ENCODE measurements around the gene VPS37B.

VPS37B gene

DNA sequence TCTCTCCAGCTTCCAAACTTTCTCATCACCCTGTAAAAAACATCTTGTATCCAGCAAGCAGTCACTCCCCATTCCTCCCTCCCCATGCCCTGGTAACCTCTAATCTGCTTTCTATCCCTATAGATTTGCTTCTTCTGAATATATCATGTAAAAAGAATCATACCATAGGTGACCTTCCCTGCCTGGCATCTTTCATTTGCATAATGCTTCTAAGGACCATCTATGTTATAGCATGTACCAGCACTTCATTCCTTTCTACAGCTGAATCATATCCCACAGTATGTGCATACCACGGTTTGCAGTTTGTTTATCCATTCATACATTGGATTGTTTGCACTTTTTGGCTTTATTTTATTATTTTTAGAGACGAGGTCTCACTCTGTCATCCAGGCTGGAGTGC, 22.9 kb upstream of the VPS37B start:
- Histone ChIP-seq H3K18ac (ENCODE audit: low read length) (no peak overlapping the region), H3K4me1 (ENCODE audit: control insufficient read depth in 1 of 2, insufficient read depth in 2 of 2, low read length in 2 of 2) (peaks cover 6 to 14% of the 10 kb centered on the region in 2 experiments), H2BK120ac (ENCODE audit: insufficient read depth, low read length, poor library complexity) (no peak overlapping the region), H2BK5ac (ENCODE audit: low read depth, low read length, poor library complexity) (no peak overlapping the region), H4K91ac (ENCODE audit: low read depth, low read length) (no peak overlapping the region), H3K27ac (ENCODE audit: low read depth, low read length) (no peak overlapping the region), H3K79me2 (ENCODE audit: control insufficient read depth, insufficient read depth, low read length, poor library complexity) (no peaks in the 10 kb centered on the region), H2AFZ (ENCODE audit: insufficient read depth, low read length, poor library complexity) (no peak overlapping the region), H3K14ac (ENCODE audit: low read length) (no peak overlapping the region), H3K23ac (ENCODE audit: low read length) (no peak overlapping the region), H3K4me3 (ENCODE audit: low read depth, low read length) (no peak overlapping the region), H3K4me2 (ENCODE audit: low read length) (no peak overlapping the region), H4K12ac (ENCODE audit: low read depth, low read length) (no peak overlapping the region), H3K27me3 (ENCODE audit: insufficient read depth, low read length) (no peaks in the 10 kb centered on the region), H3K4ac (ENCODE audit: low read depth, low read length) (no peak overlapping the region), H3K9me3 (ENCODE audit: insufficient read depth, low read depth, low read length) (peaks cover under 1% of the 10 kb centered on the region), H3K9ac (ENCODE audit: low read length) (no peak overlapping the region), H2BK12ac (ENCODE audit: low read length) (no peak overlapping the region), H3K36me3 (ENCODE audit: control insufficient read depth in 1 of 2, insufficient read depth in 2 of 2, low read length in 2 of 2) (no peaks in the 10 kb centered on the region), H3K79me1 (ENCODE audit: low read length) (peaks cover 5% of the 10 kb centered on the region), H4K8ac (ENCODE audit: low read depth, low read length) (no peak overlapping the region), H2AK5ac (ENCODE audit: low read length) (no peak overlapping the region)
- peak; percentile 90 to 94 for DNase-seq
- WGBS (ENCODE audit: extremely low coverage, insufficient coverage, insufficient read length), result no CpG with 5 or more reads among the region's 2 CpGs

DNA sequence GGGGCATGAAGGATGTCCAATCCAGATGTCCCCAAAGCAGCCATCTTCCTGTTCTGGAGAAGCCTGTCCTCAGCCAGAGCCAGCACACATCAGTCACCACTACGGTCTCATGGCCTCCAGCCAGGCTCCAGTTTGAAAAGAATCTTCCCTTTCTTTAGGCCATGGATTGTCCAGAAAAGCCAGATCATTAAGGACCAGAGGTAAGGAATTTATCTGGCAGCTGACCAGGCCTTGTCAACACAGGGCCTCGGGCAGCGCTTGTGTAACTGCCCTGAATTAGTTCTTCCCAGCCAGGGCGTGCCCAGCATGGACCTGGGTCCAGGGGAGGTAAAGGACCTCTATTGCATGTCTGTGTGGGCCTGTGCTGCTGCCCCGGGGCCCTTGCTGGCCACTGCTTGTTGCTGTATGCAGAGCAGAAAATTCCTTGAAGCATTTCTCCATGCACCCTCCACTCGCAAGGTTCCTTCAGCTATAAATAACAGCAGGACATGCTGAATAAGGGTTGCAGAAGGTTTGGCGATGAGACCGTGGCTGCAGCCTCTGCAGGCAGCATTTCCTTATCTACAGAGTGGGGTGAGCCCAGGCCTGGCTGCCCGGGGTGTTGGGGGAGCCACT, 21.7 kb upstream of the VPS37B start:
- Histone ChIP-seq H3K27me3 (ENCODE audit: insufficient read depth, low read length) (no peaks in the 10 kb centered on the region), H3K27ac (ENCODE audit: low read depth, low read length) (peak overlapping the region; percentile 73), H3K23ac (ENCODE audit: low read length) (no peak overlapping the region), H3K36me3 (ENCODE audit: control insufficient read depth in 1 of 2, insufficient read depth in 2 of 2, low read length in 2 of 2) (no peaks in the 10 kb centered on the region), H3K9ac (ENCODE audit: low read length) (no peak overlapping the region), H2BK12ac (ENCODE audit: low read length) (peak overlapping the region; percentile 72), H3K9me3 (ENCODE audit: insufficient read depth, low read depth, low read length) (peaks cover 1% of the 10 kb centered on the region), H3K4ac (ENCODE audit: low read depth, low read length) (no peak overlapping the region), H3K4me2 (ENCODE audit: low read length) (no peak overlapping the region), H2BK5ac (ENCODE audit: low read depth, low read length, poor library complexity) (peak overlapping the region; percentile 23), H3K4me3 (ENCODE audit: low read depth, low read length) (no peak overlapping the region), H3K79me2 (ENCODE audit: control insufficient read depth, insufficient read depth, low read length, poor library complexity) (no peaks in the 10 kb centered on the region), H4K12ac (ENCODE audit: low read depth, low read length) (no peak overlapping the region), H3K18ac (ENCODE audit: low read length) (peak overlapping the region; percentile 22), H2BK120ac (ENCODE audit: insufficient read depth, low read length, poor library complexity) (peak overlapping the region; percentile 9), H3K14ac (ENCODE audit: low read length) (peak overlapping the region; percentile 23), H3K79me1 (ENCODE audit: low read length) (peaks cover 5% of the 10 kb centered on the region), H2AFZ (ENCODE audit: insufficient read depth, low read length, poor library complexity) (no peak overlapping the region), H3K4me1 (ENCODE audit: control insufficient read depth in 1 of 2, insufficient read depth in 2 of 2, low read length in 2 of 2) (peaks cover 6 to 14% of the 10 kb centered on the region in 2 experiments), H4K91ac (ENCODE audit: low read depth, low read length) (peak overlapping the region; percentile 62), H2AK5ac (ENCODE audit: low read length) (no peak overlapping the region), H4K8ac (ENCODE audit: low read depth, low read length) (peak overlapping the region; percentile 33)
- DNase-seq, result peak; percentile 99 to 100
- no CpG with 5 or more reads among the region's 9 CpGs for WGBS (ENCODE audit: extremely low coverage, insufficient coverage, insufficient read length)

DNA sequence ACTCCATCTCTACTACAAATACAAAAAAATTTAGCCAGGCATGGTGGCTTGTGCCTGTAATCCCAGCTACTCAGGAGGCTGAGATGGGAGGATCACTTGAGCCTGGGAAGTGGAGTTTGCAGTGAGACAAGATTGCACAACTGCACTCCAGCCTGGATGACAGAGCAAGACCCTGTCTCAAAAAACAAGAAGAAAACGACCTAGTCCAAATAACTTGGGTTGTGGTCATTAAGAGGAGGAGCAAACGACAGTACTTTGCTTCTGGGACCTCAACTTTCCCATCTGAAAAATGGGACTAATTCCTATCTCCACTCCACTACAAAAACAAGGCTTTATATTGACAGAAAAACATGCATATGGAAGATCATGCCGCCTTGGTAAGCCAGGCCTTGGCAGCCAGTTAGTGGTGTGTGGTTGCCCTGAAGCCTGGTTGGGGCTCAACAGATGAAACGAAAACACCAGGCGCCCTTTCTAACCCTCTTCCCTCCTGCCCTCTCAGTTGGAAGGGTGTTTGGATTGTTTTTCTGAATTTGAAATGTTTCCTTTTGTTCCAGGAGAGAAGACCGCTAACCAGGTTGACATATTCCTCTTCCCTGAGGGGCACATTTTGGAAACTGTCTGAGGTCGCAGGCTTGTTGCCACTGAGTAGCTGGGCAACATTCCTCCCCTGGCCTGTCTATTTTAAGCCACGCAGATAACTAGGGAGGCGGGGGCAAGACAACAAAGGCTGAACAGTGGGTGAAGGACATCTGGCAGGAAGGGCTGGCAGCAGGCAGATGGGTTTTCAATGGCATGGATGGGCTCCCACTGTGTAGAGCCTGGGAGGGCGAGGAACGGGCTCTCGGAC, 13.7 kb upstream of the VPS37B start:
- no peaks in the 10 kb centered on the region for H3K36me3 ChIP-seq (ENCODE audit: control insufficient read depth in 1 of 2, insufficient read depth in 2 of 2, low read length in 2 of 2)

DNA sequence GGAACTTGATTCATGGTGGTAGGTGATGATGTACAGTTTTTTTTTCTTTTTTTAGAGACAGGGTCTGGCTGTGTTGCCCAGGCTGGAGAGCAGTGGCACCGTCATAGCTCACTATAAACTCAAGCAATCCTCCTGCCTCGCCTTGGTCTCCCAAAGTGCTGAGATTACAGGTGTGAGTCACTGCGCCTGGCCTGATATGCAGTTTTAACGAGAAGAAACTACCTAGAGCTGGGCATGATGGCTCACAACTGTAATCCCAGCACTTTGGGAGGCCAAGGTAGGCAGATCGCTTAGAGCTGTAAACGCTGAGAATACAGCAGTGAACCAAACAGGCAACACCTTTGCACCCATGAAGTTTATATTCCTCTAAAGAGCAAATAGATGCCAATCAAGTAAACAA, 13.0 kb upstream of the VPS37B start:
- H3K14ac ChIP-seq (ENCODE audit: low read length), result no peak overlapping the region
- no peak overlapping the region for H3K27ac ChIP-seq (ENCODE audit: low read depth, low read length)
- H3K4me2 ChIP-seq (ENCODE audit: low read length), result no peak overlapping the region
- WGBS (ENCODE audit: extremely low coverage, insufficient coverage, insufficient read length), result no CpG with 5 or more reads among the region's 6 CpGs
- no peaks in the 10 kb centered on the region for H3K27me3 ChIP-seq (ENCODE audit: insufficient read depth, low read length)
- no peak overlapping the region for H2BK120ac ChIP-seq (ENCODE audit: insufficient read depth, low read length, poor library complexity)
- DNase-seq, result peak; percentile 65 to 71
- H3K23ac ChIP-seq (ENCODE audit: low read length), result no peak overlapping the region
- H3K9ac ChIP-seq (ENCODE audit: low read length), result no peak overlapping the region
- H3K18ac ChIP-seq (ENCODE audit: low read length), result no peak overlapping the region
- no peak overlapping the region for H4K12ac ChIP-seq (ENCODE audit: low read depth, low read length)
- peaks cover 6 to 7% of the 10 kb centered on the region in 2 experiments for H3K4me1 ChIP-seq (ENCODE audit: control insufficient read depth in 1 of 2, insufficient read depth in 2 of 2, low read length in 2 of 2)
- no peak overlapping the region for H3K4ac ChIP-seq (ENCODE audit: low read depth, low read length)
- H2BK5ac ChIP-seq (ENCODE audit: low read depth, low read length, poor library complexity), result no peak overlapping the region
- no peak overlapping the region for H4K8ac ChIP-seq (ENCODE audit: low read depth, low read length)
- no peak overlapping the region for H2AK5ac ChIP-seq (ENCODE audit: low read length)
- H3K79me2 ChIP-seq (ENCODE audit: control insufficient read depth, insufficient read depth, low read length, poor library complexity), result no peaks in the 10 kb centered on the region
- no peak overlapping the region for H2BK12ac ChIP-seq (ENCODE audit: low read length)
- no peaks in the 10 kb centered on the region for H3K79me1 ChIP-seq (ENCODE audit: low read length)
- H3K36me3 ChIP-seq (ENCODE audit: control insufficient read depth in 1 of 2, insufficient read depth in 2 of 2, low read length in 2 of 2), result no peaks in the 10 kb centered on the region
- no peak overlapping the region for H3K4me3 ChIP-seq (ENCODE audit: low read depth, low read length)
- no peak overlapping the region for H2AFZ ChIP-seq (ENCODE audit: insufficient read depth, low read length, poor library complexity)
- H3K9me3 ChIP-seq (ENCODE audit: insufficient read depth, low read depth, low read length), result peaks cover 1% of the 10 kb centered on the region
- no peak overlapping the region for H4K91ac ChIP-seq (ENCODE audit: low read depth, low read length)

More for the DNA sequence above, 13.7 kb upstream of the VPS37B start:
- DNase-seq, result peak; percentile 32 to 70
- H2AFZ ChIP-seq (ENCODE audit: insufficient read depth, low read length, poor library complexity), result no peak overlapping the region
- H2BK5ac ChIP-seq (ENCODE audit: low read depth, low read length, poor library complexity), result no peak overlapping the region
- H3K79me1 ChIP-seq (ENCODE audit: low read length), result no peaks in the 10 kb centered on the region
- no CpG with 5 or more reads among the region's 12 CpGs for WGBS (ENCODE audit: extremely low coverage, insufficient coverage, insufficient read length)
- H3K79me2 ChIP-seq (ENCODE audit: control insufficient read depth, insufficient read depth, low read length, poor library complexity), result no peaks in the 10 kb centered on the region
- H3K4ac ChIP-seq (ENCODE audit: low read depth, low read length), result no peak overlapping the region
- no peak overlapping the region for H3K4me2 ChIP-seq (ENCODE audit: low read length)
- H2AK5ac ChIP-seq (ENCODE audit: low read length), result no peak overlapping the region
- no peak overlapping the region for H3K27ac ChIP-seq (ENCODE audit: low read depth, low read length)
- H2BK12ac ChIP-seq (ENCODE audit: low read length), result peak overlapping the region; percentile 85
- peak overlapping the region; percentile 20 for H4K8ac ChIP-seq (ENCODE audit: low read depth, low read length)
- H3K4me1 ChIP-seq (ENCODE audit: control insufficient read depth in 1 of 2, insufficient read depth in 2 of 2, low read length in 2 of 2), result peaks cover 6 to 7% of the 10 kb centered on the region in 2 experiments
- H4K91ac ChIP-seq (ENCODE audit: low read depth, low read length), result peak overlapping the region; percentile 41
- H3K27me3 ChIP-seq (ENCODE audit: insufficient read depth, low read length), result no peaks in the 10 kb centered on the region
- no peak overlapping the region for H3K4me3 ChIP-seq (ENCODE audit: low read depth, low read length)
- peak overlapping the region; percentile 2 for H3K14ac ChIP-seq (ENCODE audit: low read length)
- H3K9ac ChIP-seq (ENCODE audit: low read length), result no peak overlapping the region
- no peak overlapping the region for H3K18ac ChIP-seq (ENCODE audit: low read length)
- peak overlapping the region; percentile 4 for H2BK120ac ChIP-seq (ENCODE audit: insufficient read depth, low read length, poor library complexity)
- peaks cover 1% of the 10 kb centered on the region for H3K9me3 ChIP-seq (ENCODE audit: insufficient read depth, low read depth, low read length)
- H4K12ac ChIP-seq (ENCODE audit: low read depth, low read length), result no peak overlapping the region
- H3K23ac ChIP-seq (ENCODE audit: low read length), result no peak overlapping the region
